ENCODE measurements around the gene RLN1.
"Not testable (repeated sequence)": the region's sequence is repeated elsewhere in the genome, so short reads cannot be mapped to it uniquely, and the experiment has no call there.

RLN1 gene

DNA sequence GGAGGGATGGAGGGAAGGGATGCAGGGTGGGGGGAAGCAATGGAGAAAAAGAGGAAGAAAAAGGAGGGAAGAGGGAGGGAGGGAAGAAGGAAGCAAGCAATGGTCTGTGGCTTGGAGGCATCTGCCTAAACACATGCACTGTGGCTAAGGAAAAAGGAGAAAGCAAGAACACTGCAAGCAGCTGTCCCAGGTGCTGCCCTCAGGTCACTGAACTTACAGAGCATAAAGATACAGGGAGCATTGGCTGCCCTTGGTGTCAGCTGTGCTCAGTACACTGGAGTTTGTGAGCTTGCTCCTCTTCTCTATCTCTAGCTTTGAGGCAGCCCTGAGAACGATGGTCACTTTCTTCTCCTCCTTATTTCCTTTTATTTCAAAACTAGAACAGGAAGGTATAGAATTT is 18.1 kb downstream of the RLN1 start:
- DNase-seq (ENCODE audit: low read depth): not testable (repeated sequence)

GRCh38 chr9:5321058-5321457 is 18.6 kb downstream of the RLN1 start:
- peak; percentile 4 for DNase-seq (ENCODE audit: low read depth)

DNA sequence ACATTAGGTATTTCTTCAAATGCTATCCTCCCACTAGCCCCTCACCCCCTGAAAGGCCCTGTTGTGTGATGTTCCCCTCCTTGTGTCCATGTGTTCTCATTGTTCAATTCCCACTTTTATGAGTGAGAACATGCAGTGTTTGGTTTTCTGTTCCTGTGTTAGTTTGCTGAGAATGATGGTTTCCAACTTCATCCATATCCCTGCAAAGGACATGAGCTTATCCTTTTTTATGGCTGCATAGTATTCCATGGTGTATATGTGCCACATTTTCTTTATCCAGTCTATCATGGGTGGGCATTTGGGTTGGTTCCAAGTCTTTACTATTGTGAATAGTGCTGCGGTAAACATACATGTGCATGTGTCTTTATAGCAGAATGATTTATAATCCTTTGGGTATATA is 23.3 kb downstream of the RLN1 start:
- DNase-seq (ENCODE audit: low read depth): not testable (repeated sequence)

- no peak for DNase-seq (ENCODE audit: low read depth)
These were observed 24.3 kb downstream of the RLN1 start for GRCh38 chr9:5315187-5315923.

- no peak for DNase-seq (ENCODE audit: low read depth)
These were observed 28.8 kb downstream of the RLN1 start for GRCh38 chr9:5310851-5311250.

- DNase-seq (ENCODE audit: low read depth): no peak
These were observed 33.9 kb downstream of the RLN1 start for GRCh38 chr9:5305741-5306140.

DNA sequence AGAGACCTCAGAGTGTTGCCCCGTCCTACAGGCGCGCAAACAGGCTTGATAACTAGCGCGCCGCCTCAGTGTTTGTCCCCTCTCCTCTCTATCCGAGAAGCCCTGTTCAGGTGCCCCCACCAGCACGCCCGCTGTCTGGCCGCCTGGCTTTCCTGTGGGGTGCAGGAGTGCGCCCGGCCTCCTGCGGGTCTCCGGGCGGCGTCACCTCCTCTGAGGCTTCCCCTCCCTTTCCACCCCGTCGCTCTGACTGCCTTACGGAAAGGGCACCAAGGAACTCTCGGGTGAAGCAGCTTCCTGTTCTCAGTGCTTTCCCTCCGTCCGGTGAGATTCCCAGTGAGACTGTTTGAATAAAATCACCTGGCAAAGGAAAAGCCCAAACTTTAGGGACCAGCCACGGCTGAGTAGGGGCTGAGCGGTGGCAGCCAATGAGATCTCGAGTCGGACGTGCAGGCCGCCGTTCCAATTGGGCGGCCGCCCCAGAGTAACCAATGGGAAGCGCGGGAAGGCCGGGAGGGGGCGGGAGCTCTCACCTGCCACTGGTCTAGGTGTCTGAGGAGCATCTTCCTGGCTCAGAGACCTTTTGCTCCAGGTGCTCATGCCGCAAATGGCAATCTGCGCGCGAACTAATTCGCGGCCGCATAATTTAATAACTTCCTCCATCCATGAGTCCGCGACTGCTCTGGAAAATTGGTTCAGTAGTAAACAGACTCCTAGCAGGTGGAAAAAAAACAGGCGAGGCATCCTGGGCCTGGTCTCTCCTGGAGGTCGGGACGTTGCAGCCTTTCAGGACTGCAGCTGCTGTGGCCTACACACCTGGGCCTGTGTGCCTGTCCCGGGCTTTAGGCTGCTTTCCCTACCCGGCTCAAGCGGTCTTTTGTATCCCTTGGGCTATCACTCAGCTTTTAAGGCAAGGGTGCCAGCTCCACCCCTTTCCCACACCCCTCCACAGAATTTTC is 35.6 kb downstream of the RLN1 start, which contains the start of gene RLN2:
TSS of gene RLN2 (minus strand) at position 877 of the 956 bp plus-strand sequence. CDS start at position 741, 136 bp downstream.
- DNase-seq (ENCODE audit: low read depth): not testable (repeated sequence)

- DNase-seq (ENCODE audit: low read depth): no peak
These were observed 38.1 kb downstream of the RLN1 start for GRCh38 chr9:5301544-5301943.

DNA sequence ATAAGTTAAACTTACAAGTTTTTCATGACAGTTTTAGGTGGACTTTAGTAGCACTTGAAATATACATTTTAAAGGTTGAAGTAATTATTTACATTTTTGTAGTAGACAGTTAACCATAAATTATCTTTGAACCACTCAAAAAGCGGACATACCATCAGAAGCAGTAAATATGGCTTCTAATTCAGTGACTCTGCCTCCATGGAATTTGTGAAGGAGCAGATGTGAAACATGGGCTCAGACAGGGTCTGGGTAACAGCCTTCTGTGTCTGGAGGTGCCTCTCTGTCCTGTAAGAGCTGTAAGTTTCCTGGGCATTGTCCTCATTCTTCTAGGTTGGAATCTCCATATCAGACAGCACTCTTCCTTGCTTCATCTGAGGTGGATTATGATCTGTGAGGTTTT is 47.5 kb downstream of the RLN1 start:
- DNase-seq (ENCODE audit: low read depth): peak; percentile 13

DNA sequence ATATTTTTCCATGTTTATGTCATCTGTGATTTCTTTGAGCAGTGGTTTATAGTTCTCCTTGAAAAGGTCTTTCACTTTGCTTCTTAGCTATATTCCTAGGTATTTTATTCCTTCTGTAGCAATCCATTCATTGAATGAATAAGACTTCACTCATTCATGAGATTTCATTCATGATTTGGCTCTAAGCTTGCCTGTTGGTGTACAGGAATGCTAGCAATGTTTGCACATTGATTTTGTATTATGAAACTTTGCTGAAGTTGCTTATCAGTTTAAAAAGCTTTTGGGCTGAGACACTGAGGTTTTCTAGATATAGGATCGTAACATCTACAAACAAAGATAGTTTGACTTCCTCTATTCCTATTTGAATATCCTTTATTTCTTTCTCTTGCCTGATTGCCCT is 51.1 kb downstream of the RLN1 start:
- no peak for DNase-seq (ENCODE audit: low read depth)

DNA sequence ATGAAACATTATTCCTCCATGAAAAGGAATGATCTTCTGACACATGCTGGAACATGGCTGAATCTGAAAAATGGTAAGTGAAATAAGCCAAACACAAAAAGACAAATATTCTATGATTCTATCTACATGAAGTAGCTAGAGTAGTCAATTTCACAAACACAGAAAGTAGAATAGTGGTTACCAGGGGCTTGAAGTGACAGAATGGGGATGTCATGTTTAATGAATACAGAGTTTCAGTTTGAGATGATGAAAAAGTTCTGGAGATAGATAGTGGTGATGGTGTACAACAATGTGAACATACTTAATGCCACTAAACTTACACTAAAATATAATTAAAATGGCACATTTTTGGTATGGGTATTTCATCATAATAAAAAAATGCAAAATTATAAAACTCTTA is 53.4 kb downstream of the RLN1 start:
- no peak for DNase-seq (ENCODE audit: low read depth)
